ENCODE measurements around the gene BBOX1.

DNA sequence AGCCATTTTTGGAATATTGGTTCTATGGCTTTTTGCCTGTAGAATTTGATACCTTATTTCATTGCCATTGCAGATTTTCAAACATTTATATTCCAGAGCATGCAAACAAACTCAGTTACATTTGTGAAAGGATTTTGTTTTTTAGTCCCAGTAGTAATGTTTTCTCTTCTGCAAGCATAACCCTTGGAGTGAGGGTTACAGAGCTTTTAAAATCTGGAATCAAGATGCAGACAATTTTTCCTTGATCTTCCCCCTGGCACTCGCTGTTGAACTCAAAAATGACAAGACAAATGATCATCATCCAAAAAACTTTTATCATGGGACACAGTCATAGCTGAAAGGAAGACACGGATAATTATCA lies 20.8 kb downstream of the BBOX1 start:
- TF ChIP-seq, protein P1, sequence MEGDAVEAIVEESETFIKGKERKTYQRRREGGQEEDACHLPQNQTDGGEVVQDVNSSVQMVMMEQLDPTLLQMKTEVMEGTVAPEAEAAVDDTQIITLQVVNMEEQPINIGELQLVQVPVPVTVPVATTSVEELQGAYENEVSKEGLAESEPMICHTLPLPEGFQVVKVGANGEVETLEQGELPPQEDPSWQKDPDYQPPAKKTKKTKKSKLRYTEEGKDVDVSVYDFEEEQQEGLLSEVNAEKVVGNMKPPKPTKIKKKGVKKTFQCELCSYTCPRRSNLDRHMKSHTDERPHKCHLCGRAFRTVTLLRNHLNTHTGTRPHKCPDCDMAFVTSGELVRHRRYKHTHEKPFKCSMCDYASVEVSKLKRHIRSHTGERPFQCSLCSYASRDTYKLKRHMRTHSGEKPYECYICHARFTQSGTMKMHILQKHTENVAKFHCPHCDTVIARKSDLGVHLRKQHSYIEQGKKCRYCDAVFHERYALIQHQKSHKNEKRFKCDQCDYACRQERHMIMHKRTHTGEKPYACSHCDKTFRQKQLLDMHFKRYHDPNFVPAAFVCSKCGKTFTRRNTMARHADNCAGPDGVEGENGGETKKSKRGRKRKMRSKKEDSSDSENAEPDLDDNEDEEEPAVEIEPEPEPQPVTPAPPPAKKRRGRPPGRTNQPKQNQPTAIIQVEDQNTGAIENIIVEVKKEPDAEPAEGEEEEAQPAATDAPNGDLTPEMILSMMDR (conservative IDR thresholded peaks at IDR 0.05; ENCODE audit: low read depth, low read length) = no peak
- TF ChIP-seq EZH2 (IDR thresholded peaks at IDR 0.05; ENCODE audit: borderline replicate concordance, low read depth, low read length, poor library complexity, severe bottlenecking) = peak; percentile 39

All from A673 (cell line).